GM18868 (cell line): ENCODE measurements around the gene MAP2K2.
"Not testable (repeated sequence)": the region's sequence is repeated elsewhere in the genome, so short reads cannot be mapped to it uniquely, and the experiment has no call there.

Source experiments
- ATAC-seq: cut with Tn5 transposase; IDR thresholded peaks from one replicate; pipeline ENCODE4 v1.9.1; 2021; ENCODE audit warnings: mild to moderate bottlenecking, moderate library complexity; ENCODE audit not compliant: unreplicated experiment

MAP2K2 gene

GRCh38 chr19:4123615-4124568, at the start of gene MAP2K2:
MAP2K2 (minus strand) TSS chr19:4124122; CDS start chr19:4123875, 247 bp downstream.
- peak; percentile 86 for ATAC-seq

- ATAC-seq = no peak
These were observed 49.0 kb upstream of the MAP2K2 start for GRCh38 chr19:4172861-4173473.

- ATAC-seq = no peak
These were observed 47.8 kb upstream of the MAP2K2 start for GRCh38 chr19:4171676-4172075.

- ATAC-seq = no peak
These were observed 40.3 kb upstream of the MAP2K2 start for GRCh38 chr19:4164262-4164661.

GRCh38 chr19:4161415-4162077, 37.6 kb upstream of the MAP2K2 start:
- ATAC-seq = no peak

GRCh38 chr19:4157971-4158370, 34.0 kb upstream of the MAP2K2 start:
- ATAC-seq = not testable (repeated sequence)

- no peak for ATAC-seq
These were observed 33.2 kb upstream of the MAP2K2 start for GRCh38 chr19:4157164-4157563.

- ATAC-seq = no peak
These were observed 30.8 kb upstream of the MAP2K2 start for GRCh38 chr19:4154571-4155312.

GRCh38 chr19:4152241-4152998, 28.5 kb upstream of the MAP2K2 start:
- no peak for ATAC-seq

GRCh38 chr19:4151623-4152022, 27.7 kb upstream of the MAP2K2 start:
- no peak for ATAC-seq

- no peak for ATAC-seq
These were observed 25.8 kb upstream of the MAP2K2 start for GRCh38 chr19:4149518-4150288.

- no peak for ATAC-seq
These were observed 20.8 kb upstream of the MAP2K2 start for GRCh38 chr19:4144666-4145249.

- ATAC-seq = not testable (repeated sequence)
These were observed 19.0 kb upstream of the MAP2K2 start for GRCh38 chr19:4142916-4143315.

GRCh38 chr19:4140237-4140711, 16.4 kb upstream of the MAP2K2 start:
- no peak for ATAC-seq

GRCh38 chr19:4139614-4140236, 15.8 kb upstream of the MAP2K2 start:
- ATAC-seq = no peak

- ATAC-seq = no peak
These were observed 14.5 kb upstream of the MAP2K2 start for GRCh38 chr19:4138445-4138844.

GRCh38 chr19:4136680-4137088, 12.8 kb upstream of the MAP2K2 start:
- no peak for ATAC-seq

- not testable (repeated sequence) for ATAC-seq
These were observed 11.5 kb upstream of the MAP2K2 start for GRCh38 chr19:4135386-4135785.
